Fibroblast of the aortic adventitia (primary cell): ENCODE results near the gene TRMO. TPM values are rescaled to one million over a fixed set of nuclear protein-coding genes. Genes with fewer than 3 reads are reported as not detected.
A peak's percentile ranks its signal among the peaks of the same experiment; 100 is the strongest.

Source experiments
- DNase-seq: peaks from one replicate; pipeline ENCODE4 v3.0.0-alpha.2; 2010; ENCODE audit warnings: low read depth
- H3K4me3 ChIP-seq: 2 replicates; pipeline ENCODE4 v1.5.1; 2011; ENCODE audit warnings: low read depth, mild to moderate bottlenecking, control low read depth, low read length, moderate library complexity
- total RNA-seq: library from RNA; depleted of rRNA; stranded (reverse); fragments of >200 nt; gene quantifications from 2 replicates; pipeline ENCODE4 v1.2.3, GENCODE V29; 2012; ENCODE audit warnings: low replicate concordance
- TF ChIP-seq, protein P1 (sequence below): IDR thresholded peaks from 2 replicates; pipeline ENCODE4 v1.5.1; 2011; ENCODE audit warnings: mild to moderate bottlenecking, low read length, control low read depth, inconsistent platforms; ENCODE audit not compliant: insufficient read depth

The TRMO gene
- total RNA-seq, 1 donor: 15.1 TPM

DNA sequence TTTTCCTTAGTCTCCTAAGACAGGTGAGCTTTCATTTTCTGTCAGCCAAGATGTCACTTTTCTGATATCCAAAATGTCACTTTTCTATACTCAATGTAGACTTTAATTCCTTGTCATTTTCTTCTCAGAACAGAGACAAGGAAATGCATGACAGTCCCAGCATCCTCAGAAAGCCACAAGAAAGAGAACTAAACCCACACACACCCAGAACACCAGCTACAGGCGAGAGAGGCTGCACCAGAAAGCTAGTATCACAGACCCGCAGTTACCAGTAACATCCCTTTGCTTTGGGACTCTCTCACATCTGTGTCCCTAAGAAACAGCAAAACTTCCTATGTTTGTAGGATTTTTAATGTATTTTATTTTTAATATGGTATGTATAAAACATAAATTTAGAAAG is 17.1 kb downstream of the TRMO start:
- TF ChIP-seq, protein P1, sequence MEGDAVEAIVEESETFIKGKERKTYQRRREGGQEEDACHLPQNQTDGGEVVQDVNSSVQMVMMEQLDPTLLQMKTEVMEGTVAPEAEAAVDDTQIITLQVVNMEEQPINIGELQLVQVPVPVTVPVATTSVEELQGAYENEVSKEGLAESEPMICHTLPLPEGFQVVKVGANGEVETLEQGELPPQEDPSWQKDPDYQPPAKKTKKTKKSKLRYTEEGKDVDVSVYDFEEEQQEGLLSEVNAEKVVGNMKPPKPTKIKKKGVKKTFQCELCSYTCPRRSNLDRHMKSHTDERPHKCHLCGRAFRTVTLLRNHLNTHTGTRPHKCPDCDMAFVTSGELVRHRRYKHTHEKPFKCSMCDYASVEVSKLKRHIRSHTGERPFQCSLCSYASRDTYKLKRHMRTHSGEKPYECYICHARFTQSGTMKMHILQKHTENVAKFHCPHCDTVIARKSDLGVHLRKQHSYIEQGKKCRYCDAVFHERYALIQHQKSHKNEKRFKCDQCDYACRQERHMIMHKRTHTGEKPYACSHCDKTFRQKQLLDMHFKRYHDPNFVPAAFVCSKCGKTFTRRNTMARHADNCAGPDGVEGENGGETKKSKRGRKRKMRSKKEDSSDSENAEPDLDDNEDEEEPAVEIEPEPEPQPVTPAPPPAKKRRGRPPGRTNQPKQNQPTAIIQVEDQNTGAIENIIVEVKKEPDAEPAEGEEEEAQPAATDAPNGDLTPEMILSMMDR: no peak
- no peak for DNase-seq
- H3K4me3 ChIP-seq: no peak overlapping the region

DNA sequence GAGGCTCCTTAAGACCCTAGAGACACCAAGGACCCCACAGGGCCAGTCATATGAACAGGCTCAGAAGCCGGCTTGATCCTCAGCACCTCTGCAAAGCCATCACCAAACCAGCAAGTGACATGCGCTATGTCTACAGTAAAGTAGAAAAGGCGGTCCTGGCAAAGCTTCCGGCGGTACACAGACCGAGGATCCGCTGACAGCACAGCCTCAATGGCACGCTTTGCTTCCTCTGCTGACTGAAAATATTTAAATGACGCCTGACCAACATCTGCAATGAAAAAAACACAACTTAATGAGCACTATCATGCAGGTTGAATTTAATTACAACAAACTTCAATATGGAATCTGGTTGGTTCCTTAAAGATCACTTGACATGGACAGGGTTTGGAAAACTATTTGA is 17.6 kb downstream of the TRMO start:
- TF ChIP-seq, protein P1: no peak
- no peak overlapping the region for H3K4me3 ChIP-seq
- no peak for DNase-seq

DNA sequence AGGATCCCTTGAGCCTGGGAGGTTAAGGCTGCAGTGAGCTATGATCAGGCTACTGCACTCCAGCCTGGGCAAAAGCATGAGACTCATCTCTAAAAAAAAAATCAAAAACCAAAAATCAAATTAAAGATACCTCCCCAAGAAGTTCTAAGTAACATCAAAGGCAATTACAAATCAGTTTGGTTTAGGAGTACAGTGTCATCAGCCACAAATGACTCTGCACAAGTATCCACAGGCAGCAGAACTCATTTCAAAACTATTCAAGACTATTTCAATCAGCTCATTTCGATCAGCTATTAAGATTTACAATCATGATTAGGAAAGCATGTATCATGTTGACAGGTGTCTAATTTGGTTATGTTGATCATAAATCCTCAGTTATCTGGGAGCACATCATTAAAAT is 19.1 kb downstream of the TRMO start:
- no peak for DNase-seq
- TF ChIP-seq, protein P1: no peak
- H3K4me3 ChIP-seq: no peak overlapping the region

DNA sequence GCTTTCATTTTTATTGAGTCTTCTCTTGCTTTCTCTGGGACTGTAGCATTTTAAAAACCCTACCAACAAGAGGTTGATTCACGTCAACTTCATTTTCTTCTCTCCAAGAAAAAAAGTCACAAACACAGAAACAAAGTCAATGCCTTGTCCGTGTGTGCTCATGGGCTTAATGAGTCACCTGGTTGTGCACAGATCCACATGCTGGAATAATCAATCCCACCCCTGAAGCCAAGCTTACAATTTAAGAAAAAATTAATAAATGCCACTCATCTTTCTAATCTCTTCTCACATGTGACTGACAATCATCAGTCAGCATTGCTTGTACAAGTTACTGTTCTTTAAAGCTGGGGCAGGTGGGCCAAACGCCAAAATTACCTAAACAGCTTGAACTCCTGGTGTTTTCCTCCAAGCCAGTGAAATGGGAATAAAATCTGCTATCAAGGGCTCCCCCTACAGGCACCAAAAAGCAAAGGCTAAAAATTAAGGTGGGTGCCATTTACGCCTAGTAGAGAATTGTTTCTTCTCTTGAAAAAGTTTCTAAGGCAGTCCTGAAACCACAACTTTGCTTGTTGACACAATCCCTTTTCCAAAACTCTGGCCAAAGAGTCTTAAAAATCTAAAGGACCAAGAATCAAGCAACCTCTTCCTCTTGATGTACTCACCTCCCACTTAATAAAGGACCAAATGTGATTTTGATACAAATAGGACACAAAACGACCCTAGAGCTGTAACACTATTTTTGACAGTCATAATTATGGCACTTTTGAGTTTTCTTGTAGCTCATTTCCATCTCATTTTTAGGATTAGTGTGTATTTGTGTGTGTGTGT is 21.3 kb downstream of the TRMO start:
- DNase-seq: peak; percentile 73
- no peak overlapping the region for H3K4me3 ChIP-seq
- TF ChIP-seq, protein P1: peak; percentile 83

DNA sequence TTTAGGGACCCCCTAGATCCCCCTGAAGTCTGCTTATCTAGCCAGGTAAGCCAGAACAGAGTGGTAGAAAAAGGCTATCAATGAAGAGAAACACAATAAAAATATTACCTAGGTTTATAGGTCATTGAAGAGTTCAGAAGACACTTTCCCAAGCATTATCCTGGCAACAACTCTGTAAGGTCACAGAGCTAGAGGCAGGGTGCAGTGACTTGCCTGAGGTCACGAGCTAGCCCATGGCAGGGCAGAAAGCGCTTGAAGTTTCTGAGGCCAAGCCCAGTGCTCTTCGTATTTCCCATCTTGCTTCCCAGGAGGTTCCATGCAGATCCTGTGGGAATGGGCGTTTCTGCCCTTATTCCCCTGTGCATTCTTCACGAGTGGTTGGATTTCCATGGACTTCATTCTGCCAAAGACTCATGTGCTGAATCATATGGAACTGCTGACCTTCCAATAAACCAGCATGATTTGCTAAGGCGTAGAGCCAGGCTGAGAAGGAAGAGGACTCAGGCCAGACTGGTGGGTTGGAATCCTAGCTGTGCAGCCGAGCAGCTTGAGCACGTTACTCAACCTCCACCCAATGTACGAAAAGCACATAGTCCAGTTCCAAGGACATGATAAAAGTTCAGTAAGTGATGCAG is 22.1 kb downstream of the TRMO start:
- TF ChIP-seq, protein P1: no peak
- peak; percentile 92 for DNase-seq
- no peak overlapping the region for H3K4me3 ChIP-seq

DNA sequence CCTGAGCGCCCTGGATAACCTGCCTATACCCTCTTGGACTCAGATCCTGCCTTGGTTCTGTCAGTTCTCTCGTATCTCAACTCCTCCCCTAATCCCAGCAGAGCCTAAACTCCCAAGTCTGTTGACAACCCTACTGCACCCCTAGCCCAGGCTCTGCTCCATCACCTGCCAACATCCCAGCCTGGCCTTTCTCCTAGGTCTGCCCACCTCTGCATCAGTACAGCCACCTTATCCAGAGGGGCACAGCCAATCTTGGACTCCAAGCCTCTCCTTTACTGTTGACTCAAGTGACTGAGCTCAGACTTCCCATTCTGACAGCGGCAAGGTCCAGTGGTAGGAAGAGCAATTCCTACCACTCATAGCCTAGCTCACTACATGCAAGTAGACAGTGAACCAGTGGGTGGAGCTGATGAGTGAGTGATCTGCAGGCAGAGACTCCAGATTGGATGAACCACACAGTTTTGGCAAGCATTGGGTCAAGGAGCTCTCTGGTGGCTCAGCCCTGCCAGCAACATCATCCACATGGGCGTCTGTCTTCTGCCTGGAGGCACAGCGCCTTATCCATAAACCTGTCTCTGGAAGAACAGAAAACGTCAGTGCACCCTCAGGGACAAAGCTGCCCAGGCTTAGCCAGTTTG is 26.5 kb downstream of the TRMO start:
- TF ChIP-seq, protein P1: no peak
- peak; percentile 27 for DNase-seq
- no peak overlapping the region for H3K4me3 ChIP-seq
